H9 (cell line): ENCODE results near the gene HPRT1. TPM values are rescaled to one million over a fixed set of nuclear protein-coding genes. Genes with fewer than 3 reads are reported as not detected.

Experiments used
- DNase-seq: peaks from one replicate; pipeline ENCODE4 v3.0.0-alpha.2; 2017
- H2AFZ ChIP-seq: one replicate; pipeline ENCODE4 v1.6.1; 2013; ENCODE audit warnings: mild to moderate bottlenecking, low read length, control low read depth, moderate library complexity
- H2AK5ac ChIP-seq: 2 replicates; pipeline ENCODE4 v1.6.1; 2013; ENCODE audit warnings: low read length, control low read depth, mixed read lengths; ENCODE audit not compliant: insufficient read length
- H2BK120ac ChIP-seq: one replicate; pipeline ENCODE4 v1.6.1; 2013; ENCODE audit warnings: low read depth, mild to moderate bottlenecking, low read length, control low read depth, inconsistent platforms; ENCODE audit not compliant: poor library complexity, severe bottlenecking
- H2BK12ac ChIP-seq: 2 replicates; pipeline ENCODE4 v1.6.1; 2013; ENCODE audit warnings: low read length, control low read depth, mixed read lengths, low read depth; ENCODE audit not compliant: insufficient read length
- H2BK15ac ChIP-seq: 2 replicates; pipeline ENCODE4 v1.6.1; 2013; ENCODE audit warnings: low read depth, low read length, control low read depth
- H2BK20ac ChIP-seq: one replicate; pipeline ENCODE4 v1.6.1; 2013; ENCODE audit warnings: low read depth, mild to moderate bottlenecking, low read length, control low read depth, inconsistent platforms; ENCODE audit not compliant: poor library complexity, severe bottlenecking
- H2BK5ac ChIP-seq: 2 replicates; pipeline ENCODE4 v1.6.1; 2013; ENCODE audit warnings: low read length, control low read depth, mixed read lengths; ENCODE audit not compliant: insufficient read length
- H3K14ac ChIP-seq: 2 replicates; pipeline ENCODE4 v1.6.1; 2013; ENCODE audit warnings: low read length, control low read depth; ENCODE audit not compliant: insufficient read depth
- H3K18ac ChIP-seq: 2 replicates; pipeline ENCODE4 v1.6.1; 2013; ENCODE audit warnings: low read depth, mild to moderate bottlenecking, mixed read lengths, low read length, control low read depth; ENCODE audit not compliant: insufficient read length
- H3K23ac ChIP-seq: 2 replicates; pipeline ENCODE4 v1.6.1; 2013; ENCODE audit warnings: low read length, control low read depth, mixed read lengths, low read depth; ENCODE audit not compliant: insufficient read length
- H3K23me2 ChIP-seq: 2 replicates; pipeline ENCODE4 v1.6.1; 2013; ENCODE audit warnings: low read depth, mild to moderate bottlenecking, mixed read lengths, low read length, control low read depth; ENCODE audit not compliant: insufficient read length, poor library complexity, severe bottlenecking
- H3K27ac ChIP-seq: 2 replicates; pipeline ENCODE4 v1.5.1; 2013; ENCODE audit warnings: low read length, control low read depth, mixed read lengths, low read depth; ENCODE audit not compliant: insufficient read length
- H3K27me3 ChIP-seq: 2 replicates; pipeline ENCODE4 v1.6.1; 2013; ENCODE audit warnings: low read length, control low read depth, inconsistent platforms; ENCODE audit not compliant: insufficient read depth
- H3K4ac ChIP-seq: 2 replicates; pipeline ENCODE4 v1.6.1; 2013; ENCODE audit warnings: low read depth, mild to moderate bottlenecking, control low read depth, inconsistent platforms, low read length, moderate library complexity
- H3K4me1 ChIP-seq: 2 replicates; pipeline ENCODE4 v1.6.1; 2013; ENCODE audit warnings: low read length, control low read depth, inconsistent platforms; ENCODE audit not compliant: insufficient read depth
- H3K4me2 ChIP-seq: 2 replicates; pipeline ENCODE4 v1.6.1; 2013; ENCODE audit warnings: low read length, control low read depth, mixed read lengths; ENCODE audit not compliant: insufficient read length, insufficient read depth
- H3K56ac ChIP-seq: 2 replicates; pipeline ENCODE4 v1.6.1; 2013; ENCODE audit warnings: low read depth, mild to moderate bottlenecking, mixed read lengths, low read length, control low read depth; ENCODE audit not compliant: insufficient read length
- H3K79me1 ChIP-seq: 2 replicates; pipeline ENCODE4 v1.6.1; 2013; ENCODE audit warnings: low read depth, mild to moderate bottlenecking, moderate library complexity, low read length, control low read depth, inconsistent platforms; ENCODE audit not compliant: insufficient read depth, poor library complexity, severe bottlenecking
- H3K79me2 ChIP-seq: 2 replicates; pipeline ENCODE4 v1.6.1; 2013; ENCODE audit warnings: low read length, control low read depth, inconsistent platforms; ENCODE audit not compliant: insufficient read depth
- H3K9ac ChIP-seq: 2 replicates; pipeline ENCODE4 v1.6.1; 2013; ENCODE audit warnings: low read length, control low read depth, mixed read lengths; ENCODE audit not compliant: insufficient read length; ENCODE audit errors: extremely low read depth
- H3K9me3 ChIP-seq: one replicate; pipeline ENCODE4 v1.6.1; 2013; ENCODE audit warnings: low read depth, low read length, inconsistent platforms; ENCODE audit not compliant: control insufficient read depth
- H3T11ph ChIP-seq: one replicate; pipeline ENCODE4 v1.6.1; 2013; ENCODE audit warnings: mild to moderate bottlenecking, low read length, control low read depth, inconsistent platforms
- H4K20me1 ChIP-seq: one replicate; pipeline ENCODE4 v1.6.1; 2013; ENCODE audit not compliant: control insufficient read depth, insufficient read length, insufficient read depth
- H4K5ac ChIP-seq: 2 replicates; pipeline ENCODE4 v1.6.1; 2013; ENCODE audit warnings: low read depth, mild to moderate bottlenecking, mixed read lengths, low read length, control low read depth; ENCODE audit not compliant: insufficient read length
- H4K8ac ChIP-seq: replicated peaks from 2 replicates; pipeline ENCODE4 v1.6.1; 2013; ENCODE audit warnings: low read length, control low read depth, mixed read lengths, low read depth; ENCODE audit not compliant: insufficient read length
- H4K91ac ChIP-seq: 2 replicates; pipeline ENCODE4 v1.6.1; 2013; ENCODE audit warnings: low read depth, mild to moderate bottlenecking, moderate library complexity, mixed read lengths, low read length, control low read depth; ENCODE audit not compliant: insufficient read length
- H3K27ac Mint-ChIP-seq, 3 experiments: 2 replicates in 2 of 3; 3 replicates in 1 of 3; pipeline ENCODE4 v1.8.0; 2020 to 2021; ENCODE audit warnings: mixed read lengths in 3 of 3, mild to moderate bottlenecking in 1 of 3, moderate library complexity in 1 of 3
- H3K27me3 Mint-ChIP-seq: 2 replicates; pipeline ENCODE4 v1.8.0; 2021; ENCODE audit warnings: low read depth, mild to moderate bottlenecking, moderate library complexity, mixed read lengths
- H3K36me3 Mint-ChIP-seq, 3 experiments: 2 replicates in 2 of 3; 3 replicates in 1 of 3; pipeline ENCODE4 v1.8.0; 2020 to 2021; ENCODE audit warnings: low read depth in 3 of 3, mixed read lengths in 3 of 3; ENCODE audit not compliant: insufficient read depth in 1 of 3
- H3K4me1 Mint-ChIP-seq, 2 experiments: 2 replicates each; pipeline ENCODE4 v1.8.0; 2020; ENCODE audit warnings: mixed read lengths in 2 of 2
- H3K4me3 Mint-ChIP-seq, 2 experiments: 2 replicates in 1 of 2; 3 replicates in 1 of 2; pipeline ENCODE4 v1.8.0; 2020 to 2021; ENCODE audit warnings: mild to moderate bottlenecking in 2 of 2, mixed read lengths in 2 of 2, moderate library complexity in 1 of 2
- H3K9me3 Mint-ChIP-seq, 2 experiments: 2 replicates in 1 of 2; 3 replicates in 1 of 2; pipeline ENCODE4 v1.8.0; 2020; ENCODE audit warnings: mild to moderate bottlenecking in 2 of 2, mixed read lengths in 2 of 2, moderate library complexity in 1 of 2
- whole genome bisulfite sequencing: extraction: QIAGEN DNeasy Blood & Tissue Kit; methylation state at CpG from one replicate; pipeline ENCODE4 v1.1.7; 2013; ENCODE audit warnings: missing lambda C conversion rate, low lambda C conversion rate, mixed read lengths; ENCODE audit not compliant: insufficient read length; ENCODE audit errors: extremely low coverage; 5-methylcytosine and 5-hydroxymethylcytosine counted together
- total RNA-seq: library from RNA; stranded (reverse); gene quantifications from 2 replicates; pipeline ENCODE4 v1.2.1, GENCODE V29; 2021
- TF ChIP-seq, protein P1 (sequence below): fragments of 200-600 bp; sonication (generic); conservative IDR thresholded peaks from 3 replicates; pipeline ENCODE4 v1.8.0; 2021; ENCODE audit warnings: antibody characterized with exemption, mild to moderate bottlenecking

Gene HPRT1
- total RNA-seq, 1 experiment from 2014 or later: 39.2 TPM

DNA sequence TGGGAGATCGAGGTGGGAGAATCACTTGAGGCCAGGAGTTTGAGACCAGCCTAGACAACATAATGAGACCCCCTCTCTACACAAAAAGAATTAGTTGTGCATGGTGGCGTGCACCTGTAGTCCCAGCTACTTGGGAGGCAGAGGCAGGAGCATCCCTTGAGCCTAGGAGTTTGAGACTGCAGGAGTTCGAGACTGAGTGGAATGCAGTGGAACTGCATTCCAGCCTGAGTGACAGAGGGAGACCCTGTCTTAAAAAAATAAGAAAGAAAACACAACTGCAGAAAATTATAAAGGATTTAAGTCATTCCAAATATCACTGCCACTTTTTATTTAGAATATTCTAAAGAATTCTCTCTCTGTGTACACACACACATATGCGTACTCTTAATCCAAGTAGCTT, 18.4 kb downstream of the HPRT1 start:
- no peaks in the 10 kb centered on the region for H3K79me2 ChIP-seq
- no peak overlapping the region for H3K4me2 ChIP-seq
- H3K4me1 Mint-ChIP-seq: no peaks in the 10 kb centered on the region
- H3T11ph ChIP-seq: no peak overlapping the region
- peaks cover 36 to 49% (median 41%) of the 10 kb centered on the region in 3 experiments for H3K36me3 Mint-ChIP-seq
- no peaks in the 10 kb centered on the region for H3K27me3 ChIP-seq
- H2BK15ac ChIP-seq: no peak overlapping the region
- no peak overlapping the region for H3K14ac ChIP-seq
- H3K18ac ChIP-seq: no peak overlapping the region
- no peaks in the 10 kb centered on the region for H4K20me1 ChIP-seq
- no peak overlapping the region for H3K27ac ChIP-seq
- no peak overlapping the region for H3K27ac Mint-ChIP-seq
- H3K27me3 Mint-ChIP-seq: no peaks in the 10 kb centered on the region
- no peaks in the 10 kb centered on the region for H3K4me1 ChIP-seq
- no peak overlapping the region for H3K4me3 Mint-ChIP-seq
- TF ChIP-seq, protein P1, sequence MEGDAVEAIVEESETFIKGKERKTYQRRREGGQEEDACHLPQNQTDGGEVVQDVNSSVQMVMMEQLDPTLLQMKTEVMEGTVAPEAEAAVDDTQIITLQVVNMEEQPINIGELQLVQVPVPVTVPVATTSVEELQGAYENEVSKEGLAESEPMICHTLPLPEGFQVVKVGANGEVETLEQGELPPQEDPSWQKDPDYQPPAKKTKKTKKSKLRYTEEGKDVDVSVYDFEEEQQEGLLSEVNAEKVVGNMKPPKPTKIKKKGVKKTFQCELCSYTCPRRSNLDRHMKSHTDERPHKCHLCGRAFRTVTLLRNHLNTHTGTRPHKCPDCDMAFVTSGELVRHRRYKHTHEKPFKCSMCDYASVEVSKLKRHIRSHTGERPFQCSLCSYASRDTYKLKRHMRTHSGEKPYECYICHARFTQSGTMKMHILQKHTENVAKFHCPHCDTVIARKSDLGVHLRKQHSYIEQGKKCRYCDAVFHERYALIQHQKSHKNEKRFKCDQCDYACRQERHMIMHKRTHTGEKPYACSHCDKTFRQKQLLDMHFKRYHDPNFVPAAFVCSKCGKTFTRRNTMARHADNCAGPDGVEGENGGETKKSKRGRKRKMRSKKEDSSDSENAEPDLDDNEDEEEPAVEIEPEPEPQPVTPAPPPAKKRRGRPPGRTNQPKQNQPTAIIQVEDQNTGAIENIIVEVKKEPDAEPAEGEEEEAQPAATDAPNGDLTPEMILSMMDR: no peak
- no peak overlapping the region for H3K56ac ChIP-seq
- H3K23ac ChIP-seq: no peak overlapping the region
- H3K9me3 Mint-ChIP-seq: peaks cover 0 to 48% of the 10 kb centered on the region in 2 experiments; a peak in 2 of 5 replicates
- H2AFZ ChIP-seq: no peak overlapping the region
- H3K9me3 ChIP-seq: no peaks in the 10 kb centered on the region
- H4K8ac ChIP-seq: no peak overlapping the region
- DNase-seq: no peak
- no peak overlapping the region for H2AK5ac ChIP-seq
- no peak overlapping the region for H2BK20ac ChIP-seq
- H4K91ac ChIP-seq: no peak overlapping the region
- H2BK5ac ChIP-seq: no peak overlapping the region
- H3K79me1 ChIP-seq: no peaks in the 10 kb centered on the region
- no CpG with 5 or more reads among the region's 4 CpGs for WGBS
- no peak overlapping the region for H3K4ac ChIP-seq
- no peak overlapping the region for H2BK12ac ChIP-seq
- no peak overlapping the region for H3K9ac ChIP-seq
- H4K5ac ChIP-seq: no peak overlapping the region
- H3K23me2 ChIP-seq: no peaks in the 10 kb centered on the region
- no peak overlapping the region for H2BK120ac ChIP-seq
